DOHH2 (cell line): Measurements from ENCODE around the gene ITGA11.

Experiments
- CTCF ChIP-seq: fragments of 200-600 bp; sonication (generic); IDR thresholded peaks from one replicate; pipeline ENCODE4 v1.5.1; 2014; ENCODE audit warnings: antibody characterized with exemption, mild to moderate bottlenecking, low read depth, low read length; ENCODE audit not compliant: poor library complexity, severe bottlenecking
- EZH2phosphoT487 ChIP-seq: fragments of 200-600 bp; sonication (generic); IDR thresholded peaks from 2 replicates; pipeline ENCODE4 v1.6.1; 2017; ENCODE audit warnings: borderline replicate concordance, mild to moderate bottlenecking, antibody characterized with exemption, low read length, moderate library complexity, mixed read lengths

DNA sequence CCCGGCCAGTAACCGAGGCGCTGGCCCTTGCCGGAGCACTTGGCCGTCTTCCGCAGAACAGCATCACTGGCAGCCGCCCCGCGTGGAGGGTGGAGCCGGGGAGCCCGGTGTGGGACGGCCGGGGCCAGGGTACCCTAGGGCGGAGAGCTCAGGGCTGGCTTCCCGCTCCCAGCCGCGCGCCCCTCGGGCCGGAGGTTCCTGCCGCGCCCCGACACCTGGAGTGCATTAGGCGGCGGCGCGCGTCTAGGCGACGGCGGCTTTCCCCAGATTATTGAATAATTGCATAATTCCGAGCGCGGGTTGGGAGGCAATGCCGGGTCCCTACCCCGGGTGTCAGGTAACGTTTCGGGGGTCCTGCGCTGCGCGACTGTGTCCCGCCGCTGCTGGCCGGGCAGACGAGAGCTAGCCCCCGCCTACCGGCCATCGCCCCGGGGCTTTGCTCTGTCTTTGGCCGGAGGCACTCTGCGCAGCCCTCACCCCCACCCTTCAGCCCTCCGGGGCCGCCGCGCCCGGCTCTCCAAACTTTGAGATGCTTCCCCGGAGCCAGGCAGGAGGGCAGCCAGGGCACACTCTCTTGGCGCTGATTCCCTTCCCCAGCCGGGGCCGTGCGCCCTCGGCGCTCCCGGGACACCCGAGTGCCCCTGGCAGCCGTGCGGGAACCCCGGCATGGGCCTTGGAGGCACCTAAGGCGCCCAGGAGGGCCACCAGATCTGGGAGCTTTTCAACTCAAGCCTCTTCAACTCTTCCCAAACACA is 749 bp downstream of the ITGA11 start:
- no peak for TF ChIP-seq CTCF
- TF ChIP-seq EZH2phosphoT487, result no peak
